Measurements from ENCODE around the gene CCL19. TPM values are rescaled to one million over a fixed set of nuclear protein-coding genes. Genes with fewer than 3 reads are reported as not detected.

Gene CCL19
- total RNA-seq, 1 donor from 2014 or later: not detected

DNA sequence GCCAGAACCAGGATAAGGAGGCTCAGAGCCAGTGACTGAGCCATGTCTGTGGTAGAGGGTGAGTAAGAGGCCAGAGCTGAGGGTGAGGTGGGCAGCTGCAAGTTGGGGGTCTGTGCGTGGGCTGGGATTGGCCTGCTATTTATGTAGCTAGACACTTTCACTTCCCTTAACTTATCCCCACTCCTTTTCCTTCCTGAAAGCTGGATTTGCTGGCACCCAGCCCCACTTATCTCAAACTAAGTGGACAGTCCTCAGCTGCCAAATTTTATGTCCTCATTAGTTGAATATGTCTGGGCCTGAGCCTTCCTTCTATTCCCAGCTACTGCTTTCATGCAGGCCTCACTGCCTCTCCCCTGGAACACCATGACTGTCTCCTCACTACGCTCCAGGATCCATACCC, 18.9 kb upstream of the CCL19 start, which contains the start of gene CCL21:
Gene CCL21, minus strand, starts transcription at position 114 of the 400 bp plus-strand sequence. Its CDS starts 70 bp downstream, at position 44.
- DNase-seq (ENCODE audit: low read depth): no peak
- TF ChIP-seq, protein P1, sequence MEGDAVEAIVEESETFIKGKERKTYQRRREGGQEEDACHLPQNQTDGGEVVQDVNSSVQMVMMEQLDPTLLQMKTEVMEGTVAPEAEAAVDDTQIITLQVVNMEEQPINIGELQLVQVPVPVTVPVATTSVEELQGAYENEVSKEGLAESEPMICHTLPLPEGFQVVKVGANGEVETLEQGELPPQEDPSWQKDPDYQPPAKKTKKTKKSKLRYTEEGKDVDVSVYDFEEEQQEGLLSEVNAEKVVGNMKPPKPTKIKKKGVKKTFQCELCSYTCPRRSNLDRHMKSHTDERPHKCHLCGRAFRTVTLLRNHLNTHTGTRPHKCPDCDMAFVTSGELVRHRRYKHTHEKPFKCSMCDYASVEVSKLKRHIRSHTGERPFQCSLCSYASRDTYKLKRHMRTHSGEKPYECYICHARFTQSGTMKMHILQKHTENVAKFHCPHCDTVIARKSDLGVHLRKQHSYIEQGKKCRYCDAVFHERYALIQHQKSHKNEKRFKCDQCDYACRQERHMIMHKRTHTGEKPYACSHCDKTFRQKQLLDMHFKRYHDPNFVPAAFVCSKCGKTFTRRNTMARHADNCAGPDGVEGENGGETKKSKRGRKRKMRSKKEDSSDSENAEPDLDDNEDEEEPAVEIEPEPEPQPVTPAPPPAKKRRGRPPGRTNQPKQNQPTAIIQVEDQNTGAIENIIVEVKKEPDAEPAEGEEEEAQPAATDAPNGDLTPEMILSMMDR (conservative IDR thresholded peaks at IDR 0.05; ENCODE audit: low read depth, low read length): no peak
- H3K4me3 ChIP-seq (ENCODE audit: low read depth, low read length): no peak within 1 kb of the TSS

DNA sequence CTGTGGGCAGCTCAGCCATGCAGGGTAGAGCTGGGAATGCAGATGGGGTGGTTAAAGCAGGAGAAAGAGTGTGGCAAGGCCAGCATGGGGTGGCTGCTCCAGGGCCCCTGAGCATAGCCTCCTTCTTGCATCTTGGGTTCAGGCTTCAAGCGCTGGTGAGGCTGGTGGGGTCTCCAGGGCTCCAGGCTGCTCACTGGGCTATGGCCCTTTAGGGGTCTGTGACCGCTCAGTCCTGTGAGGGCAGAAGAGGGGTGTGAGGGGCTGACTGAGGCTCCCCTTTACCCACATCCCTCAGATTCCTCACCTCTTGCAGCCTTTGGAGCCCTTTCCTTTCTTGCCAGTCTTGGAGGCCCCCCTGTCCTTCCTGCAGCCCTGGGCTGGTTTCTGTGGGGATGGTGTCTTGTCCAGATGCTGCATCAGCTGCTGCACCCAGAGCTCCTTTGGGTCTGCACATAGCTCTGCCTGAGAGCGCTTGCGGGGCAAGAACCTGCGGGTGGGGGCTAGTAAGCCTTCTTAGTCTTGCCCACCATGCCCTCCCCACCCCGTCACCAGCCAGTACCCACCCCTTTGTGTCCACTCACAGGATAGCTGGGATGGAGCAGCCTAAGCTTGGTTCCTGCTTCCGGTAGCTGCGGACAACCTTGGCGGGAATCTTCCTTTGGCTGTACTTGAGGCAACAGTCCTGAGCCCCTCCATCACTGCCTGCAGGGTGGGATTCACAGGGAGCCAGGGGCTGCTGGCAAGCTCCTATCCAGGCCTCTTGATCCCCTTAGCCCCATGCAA, 18.3 kb upstream of the CCL19 start:
- no peak overlapping the region for H3K4me3 ChIP-seq (ENCODE audit: low read depth, low read length)
- TF ChIP-seq, protein P1 (conservative IDR thresholded peaks at IDR 0.05; ENCODE audit: low read depth, low read length): no peak

DNA sequence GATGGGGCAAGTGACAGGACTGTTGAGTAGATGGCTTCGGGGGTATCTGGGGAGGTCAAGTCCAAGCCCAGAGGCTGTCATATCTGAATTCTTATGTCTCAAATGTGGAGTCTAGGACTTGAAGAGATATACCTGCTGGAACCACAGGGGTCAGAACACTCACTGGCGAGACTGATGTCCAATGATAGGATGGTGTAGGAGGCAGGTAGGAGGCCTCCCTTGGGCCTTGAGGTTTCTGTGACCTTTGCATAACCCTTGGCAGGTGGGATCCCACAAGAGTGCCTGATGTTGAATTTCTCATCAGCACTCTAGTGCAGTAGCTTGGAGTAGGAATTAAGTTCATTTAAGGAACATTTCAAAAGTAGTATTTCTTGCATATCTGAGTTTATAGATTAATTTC, 16.1 kb upstream of the CCL19 start:
- DNase-seq (ENCODE audit: low read depth): no peak
- TF ChIP-seq, protein P1 (conservative IDR thresholded peaks at IDR 0.05; ENCODE audit: low read depth, low read length): no peak
- no peak overlapping the region for H3K4me3 ChIP-seq (ENCODE audit: low read depth, low read length)

More for the DNA sequence above, 18.3 kb upstream of the CCL19 start:
- DNase-seq (ENCODE audit: low read depth): no peak

DNA sequence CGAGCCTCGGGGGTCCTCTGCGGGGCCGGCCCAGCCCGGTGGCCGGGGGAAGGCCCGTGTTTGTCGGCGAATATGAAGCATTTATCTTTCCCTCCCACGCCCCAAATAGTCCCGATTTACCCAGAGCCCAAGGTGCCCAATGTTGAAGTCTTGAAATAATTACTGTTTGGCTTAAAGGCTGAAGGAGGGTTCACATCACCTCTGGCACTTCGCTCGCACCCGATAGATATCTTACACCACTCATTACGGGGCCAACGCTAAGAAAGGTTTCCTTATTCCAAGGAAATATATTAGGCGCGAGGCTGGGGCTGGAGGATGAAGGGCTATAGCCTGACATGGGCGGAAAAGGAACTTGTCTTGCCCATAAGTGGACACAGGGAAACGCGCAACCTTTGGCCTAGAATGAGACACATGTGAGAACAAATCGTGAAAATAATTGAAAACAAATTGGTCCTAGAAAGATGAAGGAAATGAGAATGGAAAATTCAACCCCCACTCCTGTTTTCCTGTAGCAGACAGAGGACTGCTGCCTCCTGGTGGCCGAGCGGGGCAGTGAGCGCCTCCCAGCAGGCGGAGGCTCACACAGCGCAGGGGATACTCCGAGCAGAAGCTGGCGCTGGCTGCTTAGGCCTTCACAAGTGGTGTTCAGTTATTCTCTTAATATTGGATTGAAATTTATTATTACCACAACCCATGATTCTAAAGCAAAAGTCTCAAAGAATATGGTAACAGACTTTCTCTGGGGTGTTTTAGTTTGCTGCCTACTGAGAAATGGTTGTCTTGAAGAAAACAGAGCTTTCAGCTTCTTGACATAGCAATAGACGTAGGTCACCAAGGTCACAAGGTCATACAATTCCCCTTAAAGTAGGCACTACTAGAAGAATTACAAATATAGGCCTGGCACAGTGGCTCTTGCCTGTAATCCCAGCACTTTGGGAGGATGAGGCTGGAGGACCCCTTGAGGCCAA, 11.0 kb upstream of the CCL19 start:
- TF ChIP-seq, protein P1 (conservative IDR thresholded peaks at IDR 0.05; ENCODE audit: low read depth, low read length): peak; percentile 98
- peak; percentile 37 for DNase-seq (ENCODE audit: low read depth)
- peak overlapping the region; percentile 65 for H3K4me3 ChIP-seq (ENCODE audit: low read depth, low read length)

DNA sequence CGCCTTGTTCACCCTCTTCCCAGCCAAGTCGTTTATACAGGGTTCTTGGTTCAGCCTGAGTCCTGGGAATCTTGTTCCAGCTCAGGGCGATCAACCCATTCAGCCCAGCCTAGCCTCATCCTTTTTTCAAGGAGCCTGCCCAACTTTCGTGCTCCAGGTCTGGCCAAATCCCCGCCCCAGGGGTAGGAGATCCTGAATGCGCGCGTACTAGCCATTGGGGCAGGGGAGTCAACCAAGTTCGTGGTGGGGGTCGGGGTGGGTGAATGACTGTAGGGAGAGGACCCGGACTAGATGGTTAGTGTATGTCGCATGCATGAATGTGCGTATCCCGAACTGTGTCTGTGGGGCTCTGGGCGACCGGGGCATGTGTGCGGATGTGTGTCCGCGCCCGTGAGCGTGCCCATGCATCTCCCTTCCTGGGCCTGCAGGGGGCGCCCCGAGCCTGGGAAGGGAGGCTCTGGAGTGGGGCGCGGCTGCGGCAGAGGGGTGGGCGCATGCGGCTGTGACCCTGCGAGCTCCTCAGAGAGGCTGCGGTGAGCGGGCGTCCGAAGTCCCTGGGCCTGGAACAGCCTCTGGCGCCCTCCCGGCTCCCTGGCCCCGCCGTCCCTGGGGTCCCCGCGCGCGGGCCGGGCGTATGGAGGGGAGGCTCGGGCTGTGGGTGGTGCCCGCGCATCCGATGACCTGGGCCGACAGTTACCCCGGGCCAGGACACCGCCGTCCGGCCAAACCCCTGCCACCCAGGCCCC, 10.1 kb upstream of the CCL19 start:
- TF ChIP-seq, protein P1 (conservative IDR thresholded peaks at IDR 0.05; ENCODE audit: low read depth, low read length): peak; percentile 79
- H3K4me3 ChIP-seq (ENCODE audit: low read depth, low read length): peak overlapping the region; percentile 65
- no peak for DNase-seq (ENCODE audit: low read depth)

DNA sequence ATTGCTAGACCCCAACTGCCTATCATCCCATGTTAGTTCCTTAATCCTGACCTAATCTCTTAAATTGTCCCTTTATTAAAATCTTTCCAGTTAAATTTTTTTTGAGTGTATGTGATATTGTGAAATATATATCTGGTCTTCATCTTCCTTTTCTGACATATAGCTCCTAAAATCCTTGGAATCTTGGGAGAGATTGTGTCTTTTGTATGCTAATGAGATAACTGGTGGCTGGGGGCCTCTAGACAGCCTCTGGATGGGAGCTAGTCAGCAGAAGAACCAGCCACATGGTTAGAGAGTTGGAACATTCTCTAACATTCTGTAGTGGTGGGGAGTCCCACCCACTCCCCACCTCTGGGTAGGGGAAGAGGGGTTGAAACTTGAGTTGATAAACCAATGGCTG, 3.7 kb upstream of the CCL19 start:
- no peak for DNase-seq (ENCODE audit: low read depth)
- no peak overlapping the region for H3K4me3 ChIP-seq (ENCODE audit: low read depth, low read length)
- TF ChIP-seq, protein P1 (conservative IDR thresholded peaks at IDR 0.05; ENCODE audit: low read depth, low read length): no peak

All from epithelial cell of proximal tubule (primary cell).